Stimulated activated naive B cell treated with anti-CD40 and anti-IgM and Interleukin-4, amounts not matched to agents 10 μg/mL and 1 μg/mL and 100 μg/mL, for 72 hours (primary cell): ENCODE data around the gene STAU1.
"Not testable (repeated sequence)": the region's sequence is repeated elsewhere in the genome, so short reads cannot be mapped to it uniquely, and the experiment has no call there.

Source experiments
- ATAC-seq, 2 donors: fragments of 150-1000 bp; cut with Tn5 transposase; replicated peaks; 2 replicates each; pipeline ENCODE4 v1.10.0; 2021; ENCODE audit warnings: moderate library complexity in 1 of 2
- DNase-seq: peaks from one replicate; pipeline ENCODE4 v3.0.0; 2021
- H3K27ac Mint-ChIP-seq: one replicate; pipeline ENCODE4 v1.8.0; 2022; ENCODE audit warnings: mild to moderate bottlenecking, mixed read lengths
- H3K27me3 Mint-ChIP-seq, 2 donors: one replicate each; pipeline ENCODE4 v1.8.0; 2022; ENCODE audit warnings: mixed read lengths in 2 of 2
- H3K36me3 Mint-ChIP-seq, 2 donors: one replicate each; pipeline ENCODE4 v1.8.0; 2022; ENCODE audit warnings: mixed read lengths in 2 of 2, mild to moderate bottlenecking in 1 of 2
- H3K4me1 Mint-ChIP-seq, 2 donors: one replicate each; pipeline ENCODE4 v1.8.0; 2022; ENCODE audit warnings: mixed read lengths in 2 of 2, mild to moderate bottlenecking in 1 of 2
- H3K4me3 Mint-ChIP-seq, 2 donors: one replicate each; pipeline ENCODE4 v1.8.0; 2022; ENCODE audit warnings: mild to moderate bottlenecking in 2 of 2, mixed read lengths in 2 of 2, moderate library complexity in 1 of 2
- H3K9me3 Mint-ChIP-seq, 2 donors: one replicate each; pipeline ENCODE4 v1.8.0; 2022; ENCODE audit warnings: mixed read lengths in 2 of 2, mild to moderate bottlenecking in 1 of 2

STAU1 gene

GRCh38 chr20:49146442-49147225 is 41.5 kb downstream of the STAU1 start:
- Mint-ChIP-seq H3K9me3 (no peaks in the 10 kb centered on the region), H3K4me1 (peaks cover 4 to 12% of the 10 kb centered on the region in 2 donors), H3K27me3 (no peaks in the 10 kb centered on the region), H3K36me3 (peaks cover 33 to 48% of the 10 kb centered on the region in 2 donors), H3K4me3 (no peak overlapping the region), H3K27ac (no peak overlapping the region)
- no peak for ATAC-seq
- DNase-seq, result no peak

- Mint-ChIP-seq H3K4me3 (no peak overlapping the region), H3K4me1 (peaks cover 0 to 3% of the 10 kb centered on the region in 2 donors), H3K36me3 (peaks cover 6 to 15% of the 10 kb centered on the region in 2 donors), H3K27me3 (no peaks in the 10 kb centered on the region), H3K9me3 (no peaks in the 10 kb centered on the region), H3K27ac (no peak overlapping the region)
- ATAC-seq (no peak), DNase-seq (no peak)
Measured at GRCh38 chr20:49140834-49141233, 47.3 kb downstream of the STAU1 start.

- Mint-ChIP-seq H3K9me3 (no peaks in the 10 kb centered on the region), H3K27me3 (no peaks in the 10 kb centered on the region), H3K4me3 (no peak overlapping the region), H3K4me1 (peaks cover 0 to 3% of the 10 kb centered on the region in 2 donors), H3K27ac (no peak overlapping the region), H3K36me3 (peaks cover 6 to 15% of the 10 kb centered on the region in 2 donors)
- ATAC-seq (no peak), DNase-seq (no peak)
Measured at GRCh38 chr20:49140411-49140810, 47.7 kb downstream of the STAU1 start.

GRCh38 chr20:49138431-49138830 is 49.7 kb downstream of the STAU1 start:
- peaks cover 12 to 19% of the 10 kb centered on the region in 2 donors for H3K36me3 Mint-ChIP-seq
- ATAC-seq (no peak), DNase-seq (no peak)
- H3K4me1 Mint-ChIP-seq, result peaks cover 3 to 4% of the 10 kb centered on the region in 2 donors
- H3K27ac Mint-ChIP-seq, result no peak overlapping the region
- no peaks in the 10 kb centered on the region for H3K27me3 Mint-ChIP-seq
- H3K4me3 Mint-ChIP-seq, result no peak overlapping the region
- H3K9me3 Mint-ChIP-seq, result no peaks in the 10 kb centered on the region

GRCh38 chr20:49136817-49137571 is 51.1 kb downstream of the STAU1 start:
- Mint-ChIP-seq H3K9me3 (no peaks in the 10 kb centered on the region), H3K36me3 (peaks cover 22 to 27% of the 10 kb centered on the region in 2 donors), H3K27me3 (no peaks in the 10 kb centered on the region), H3K4me1 (peaks cover 3 to 11% of the 10 kb centered on the region in 2 donors), H3K4me3 (no peak overlapping the region), H3K27ac (no peak overlapping the region)
- DNase-seq, result no peak
- ATAC-seq, result no peak

GRCh38 chr20:49134797-49135196 is 53.3 kb downstream of the STAU1 start:
- DNase-seq, H3K4me3 Mint-ChIP-seq, H3K27ac Mint-ChIP-seq, H3K27me3 Mint-ChIP-seq, H3K9me3 Mint-ChIP-seq, ATAC-seq: not testable (repeated sequence)
- peaks cover 1 to 11% of the 10 kb centered on the region in 2 donors for H3K4me1 Mint-ChIP-seq
- peaks cover 28 to 45% of the 10 kb centered on the region in 2 donors for H3K36me3 Mint-ChIP-seq

GRCh38 chr20:49133571-49133970 is 54.6 kb downstream of the STAU1 start:
- peaks cover 1 to 11% of the 10 kb centered on the region in 2 donors for H3K4me1 Mint-ChIP-seq
- no peaks in the 10 kb centered on the region for H3K9me3 Mint-ChIP-seq
- H3K36me3 Mint-ChIP-seq, result peaks cover 26 to 39% of the 10 kb centered on the region in 2 donors
- H3K27me3 Mint-ChIP-seq, result no peaks in the 10 kb centered on the region
- no peak overlapping the region for H3K4me3 Mint-ChIP-seq
- no peak for ATAC-seq
- H3K27ac Mint-ChIP-seq, result no peak overlapping the region
- no peak for DNase-seq

- Mint-ChIP-seq H3K27ac (no peak overlapping the region), H3K27me3 (no peaks in the 10 kb centered on the region), H3K4me3 (no peak overlapping the region), H3K4me1 (peaks cover 1 to 11% of the 10 kb centered on the region in 2 donors), H3K36me3 (peaks cover 24 to 43% of the 10 kb centered on the region in 2 donors), H3K9me3 (no peaks in the 10 kb centered on the region)
- DNase-seq (no peak), ATAC-seq (peak; percentile 39 to 50)
Measured at GRCh38 chr20:49132995-49133478, 55.1 kb downstream of the STAU1 start.

- Mint-ChIP-seq H3K36me3 (peaks cover 50 to 62% of the 10 kb centered on the region in 2 donors), H3K27me3 (no peaks in the 10 kb centered on the region), H3K4me1 (no peaks in the 10 kb centered on the region), H3K27ac (no peak overlapping the region), H3K4me3 (no peak overlapping the region), H3K9me3 (no peaks in the 10 kb centered on the region)
- no peak for ATAC-seq
- no peak for DNase-seq
Measured at GRCh38 chr20:49123982-49124381, 64.2 kb downstream of the STAU1 start.

GRCh38 chr20:49122920-49123319 is 65.2 kb downstream of the STAU1 start:
- no peak for ATAC-seq
- Mint-ChIP-seq H3K9me3 (no peaks in the 10 kb centered on the region), H3K27me3 (no peaks in the 10 kb centered on the region), H3K36me3 (peaks cover 57 to 67% of the 10 kb centered on the region in 2 donors), H3K27ac (no peak overlapping the region), H3K4me3 (no peak overlapping the region), H3K4me1 (no peaks in the 10 kb centered on the region)
- no peak for DNase-seq

GRCh38 chr20:49119988-49120387 is 68.1 kb downstream of the STAU1 start:
- no peaks in the 10 kb centered on the region for H3K4me1 Mint-ChIP-seq
- H3K36me3 Mint-ChIP-seq, result peaks cover 56 to 72% of the 10 kb centered on the region in 2 donors
- no peaks in the 10 kb centered on the region for H3K9me3 Mint-ChIP-seq
- H3K27me3 Mint-ChIP-seq, result no peaks in the 10 kb centered on the region
- H3K27ac Mint-ChIP-seq, result peak overlapping the region; percentile 59
- no peak for DNase-seq
- H3K4me3 Mint-ChIP-seq, result no peak overlapping the region
- no peak for ATAC-seq

- H3K9me3 Mint-ChIP-seq, result no peaks in the 10 kb centered on the region
- peaks cover 51 to 67% of the 10 kb centered on the region in 2 donors for H3K36me3 Mint-ChIP-seq
- H3K4me3 Mint-ChIP-seq, result no peak overlapping the region
- ATAC-seq (no peak), DNase-seq (no peak)
- peak overlapping the region; percentile 62 for H3K27ac Mint-ChIP-seq
- H3K27me3 Mint-ChIP-seq, result no peaks in the 10 kb centered on the region
- H3K4me1 Mint-ChIP-seq, result no peaks in the 10 kb centered on the region
Measured at GRCh38 chr20:49118307-49118706, 69.8 kb downstream of the STAU1 start.

- H3K27ac Mint-ChIP-seq, result no peak overlapping the region
- DNase-seq, result no peak
- no peaks in the 10 kb centered on the region for H3K9me3 Mint-ChIP-seq
- H3K36me3 Mint-ChIP-seq, result peaks cover 55 to 65% of the 10 kb centered on the region in 2 donors
- ATAC-seq, result no peak
- no peaks in the 10 kb centered on the region for H3K4me1 Mint-ChIP-seq
- no peaks in the 10 kb centered on the region for H3K27me3 Mint-ChIP-seq
- no peak overlapping the region for H3K4me3 Mint-ChIP-seq
Measured at GRCh38 chr20:49115564-49115963, 72.6 kb downstream of the STAU1 start.

- Mint-ChIP-seq H3K4me3 (no peak overlapping the region), H3K27me3 (no peaks in the 10 kb centered on the region), H3K36me3 (peaks cover 51 to 62% of the 10 kb centered on the region in 2 donors), H3K9me3 (no peaks in the 10 kb centered on the region), H3K27ac (no peak overlapping the region), H3K4me1 (peaks cover 0 to 6% of the 10 kb centered on the region in 2 donors)
- no peak for ATAC-seq
- DNase-seq, result no peak
Measured at GRCh38 chr20:49112596-49113274, 75.4 kb downstream of the STAU1 start.
